Activated naive CD8-positive, alpha-beta T cell treated with anti-CD3 and anti-CD28 coated beads for 36 hours (primary cell): ENCODE measurements around the gene PRSS36. TPM values are rescaled to one million over a fixed set of nuclear protein-coding genes. Genes with fewer than 3 reads are reported as not detected.
"Not testable (repeated sequence)": the region's sequence is repeated elsewhere in the genome, so short reads cannot be mapped to it uniquely, and the experiment has no call there.

ENCODE experiments used
- DNase-seq: peaks from one replicate; pipeline ENCODE4 v3.0.0; 2021
- H3K27ac Mint-ChIP-seq: one replicate; pipeline ENCODE4 v1.8.0; 2022; ENCODE audit warnings: mild to moderate bottlenecking, moderate library complexity, mixed read lengths
- H3K27me3 Mint-ChIP-seq: one replicate; pipeline ENCODE4 v1.8.0; 2022; ENCODE audit warnings: mild to moderate bottlenecking, mixed read lengths
- H3K36me3 Mint-ChIP-seq: one replicate; pipeline ENCODE4 v1.8.0; 2021; ENCODE audit warnings: mild to moderate bottlenecking, mixed read lengths
- H3K4me1 Mint-ChIP-seq: one replicate; pipeline ENCODE4 v1.8.0; 2021; ENCODE audit warnings: mixed read lengths
- H3K4me3 Mint-ChIP-seq: one replicate; pipeline ENCODE4 v1.8.0; 2022; ENCODE audit warnings: mild to moderate bottlenecking, moderate library complexity, mixed read lengths
- H3K9me3 Mint-ChIP-seq: one replicate; pipeline ENCODE4 v1.8.0; 2022; ENCODE audit warnings: mixed read lengths
- total RNA-seq, 2 experiments: library from RNA; stranded (reverse); gene quantifications; one replicate each; pipeline ENCODE4 v1.2.3, GENCODE V29; 2021

The PRSS36 gene
- total RNA-seq, 2 experiments from 2014 or later, result 0.74 TPM; not detected in 1

GRCh38 chr16:31138621-31139578, 11.0 kb downstream of the PRSS36 start:
- no peak for DNase-seq
- Mint-ChIP-seq H3K4me3 (no peak overlapping the region), H3K4me1 (peaks cover 9% of the 10 kb centered on the region)

DNA sequence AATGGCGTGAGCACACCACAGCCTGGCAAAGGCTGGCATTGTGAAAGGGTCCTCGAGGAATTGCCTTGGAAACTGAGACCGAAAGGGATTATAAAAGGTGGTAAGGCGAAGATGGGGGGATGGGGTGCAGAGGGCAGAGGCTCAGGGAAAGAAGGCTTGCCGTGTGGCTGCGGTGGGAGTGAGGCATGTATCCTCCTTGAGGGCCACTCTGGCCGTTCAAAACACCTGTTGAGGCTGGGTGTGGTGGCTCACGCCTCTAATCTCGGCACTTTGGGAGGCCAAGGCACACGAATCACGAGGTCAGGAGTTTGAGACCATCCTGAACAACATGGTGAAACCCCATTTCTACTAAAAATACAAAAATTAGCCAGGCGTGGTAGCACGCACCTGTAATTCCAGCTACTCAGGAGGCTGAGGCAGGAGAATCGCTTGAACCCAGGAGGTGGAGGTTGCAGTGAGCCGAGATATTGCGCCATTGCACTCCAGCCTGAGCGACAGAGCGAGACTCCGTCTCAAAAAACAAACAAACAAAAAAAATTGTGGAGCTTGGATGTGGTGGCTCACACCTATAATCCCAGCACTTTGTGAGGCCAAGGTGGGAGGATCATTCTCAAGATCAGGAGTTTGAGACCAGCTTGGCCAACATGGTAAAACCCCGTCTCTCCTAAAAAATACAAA, 12.9 kb downstream of the PRSS36 start:
- H3K9me3 Mint-ChIP-seq, H3K36me3 Mint-ChIP-seq, DNase-seq, H3K27me3 Mint-ChIP-seq, H3K4me3 Mint-ChIP-seq, H3K27ac Mint-ChIP-seq, H3K4me1 Mint-ChIP-seq: not testable (repeated sequence)

More at GRCh38 chr16:31138621-31139578, 11.0 kb downstream of the PRSS36 start:
- H3K9me3 Mint-ChIP-seq, result no peaks in the 10 kb centered on the region
- no peaks in the 10 kb centered on the region for H3K27me3 Mint-ChIP-seq
- no peaks in the 10 kb centered on the region for H3K36me3 Mint-ChIP-seq
- H3K27ac Mint-ChIP-seq, result no peak overlapping the region

- Mint-ChIP-seq H3K27me3 (no peaks in the 10 kb centered on the region), H3K4me1 (peaks cover under 1% of the 10 kb centered on the region), H3K9me3 (no peaks in the 10 kb centered on the region), H3K4me3 (no peak overlapping the region), H3K27ac (no peak overlapping the region), H3K36me3 (no peaks in the 10 kb centered on the region)
- DNase-seq, result no peak
These were observed 13.6 kb downstream of the PRSS36 start for GRCh38 chr16:31136287-31136662.

- H3K36me3 Mint-ChIP-seq, result no peaks in the 10 kb centered on the region
- no peak within 1 kb of the TSS for H3K4me3 Mint-ChIP-seq
- H3K27ac Mint-ChIP-seq, result no peak within 1 kb of the TSS
- DNase-seq, result no peak
- no peaks in the 10 kb centered on the region for H3K4me1 Mint-ChIP-seq
- no peaks in the 10 kb centered on the region for H3K27me3 Mint-ChIP-seq
- H3K9me3 Mint-ChIP-seq, result no peaks in the 10 kb centered on the region
These were observed 14.2 kb downstream of the PRSS36 start, which contains the start of gene PRSS8 for GRCh38 chr16:31135535-31136286. TSS of gene PRSS8 (minus strand) at chr16:31135727. CDS start at chr16:31135498, 229 bp downstream.

DNA sequence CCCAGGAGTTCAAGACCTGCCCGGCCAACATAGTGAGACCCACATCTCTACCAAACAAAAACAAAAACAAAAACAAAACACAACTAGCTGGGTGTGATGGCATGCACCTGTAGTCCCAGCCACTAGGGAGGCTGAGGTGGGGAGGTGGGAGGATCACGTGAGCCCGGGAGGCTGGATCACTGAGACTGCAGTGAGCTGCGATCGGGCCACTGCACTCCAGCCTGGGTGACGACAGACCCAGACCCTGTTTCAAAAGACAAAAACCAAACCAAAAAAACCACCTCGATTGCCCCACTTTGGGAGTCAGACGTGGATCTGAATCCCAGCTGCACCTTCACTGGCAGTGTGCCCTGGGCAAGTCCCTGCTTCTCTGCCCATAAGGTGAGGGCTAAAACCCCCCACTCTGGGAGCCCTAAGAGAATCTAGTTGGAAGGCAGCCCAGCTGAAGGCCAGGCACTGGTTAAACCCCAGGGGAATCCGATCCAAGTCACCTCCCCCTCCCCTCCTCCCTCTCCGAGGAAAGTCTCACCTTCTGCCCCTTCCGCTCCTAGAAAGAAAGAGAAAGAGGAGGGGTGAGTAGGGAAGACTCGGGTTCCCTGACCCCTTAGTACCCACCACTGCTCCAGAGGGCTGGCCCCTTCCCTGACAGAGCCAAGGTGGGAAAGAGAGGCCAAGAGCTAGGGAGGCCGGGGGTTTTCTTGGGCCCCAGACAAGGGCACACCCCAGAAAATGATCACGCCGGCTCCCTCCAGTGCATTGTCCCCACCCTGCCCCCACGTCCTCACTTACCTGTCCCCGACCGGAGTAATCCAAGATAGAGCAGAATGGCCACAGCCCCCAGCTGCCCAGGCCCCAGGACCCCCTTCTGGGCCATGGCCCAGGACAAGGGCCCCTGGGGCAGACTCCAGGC, 15.0 kb downstream of the PRSS36 start:
- Mint-ChIP-seq H3K4me1 (no peaks in the 10 kb centered on the region), H3K4me3 (no peak overlapping the region), H3K36me3 (peaks cover 3% of the 10 kb centered on the region), H3K27ac (no peak overlapping the region), H3K9me3 (no peaks in the 10 kb centered on the region), H3K27me3 (no peaks in the 10 kb centered on the region)
- no peak for DNase-seq

- H3K27ac Mint-ChIP-seq, result no peak overlapping the region
- H3K4me1 Mint-ChIP-seq, result no peaks in the 10 kb centered on the region
- H3K4me3 Mint-ChIP-seq, result no peak overlapping the region
- no peaks in the 10 kb centered on the region for H3K9me3 Mint-ChIP-seq
- no peaks in the 10 kb centered on the region for H3K27me3 Mint-ChIP-seq
- DNase-seq, result no peak
- peaks cover 3% of the 10 kb centered on the region for H3K36me3 Mint-ChIP-seq
These were observed 15.7 kb downstream of the PRSS36 start for GRCh38 chr16:31134091-31134571.

GRCh38 chr16:31133046-31133501, 16.8 kb downstream of the PRSS36 start:
- no peaks in the 10 kb centered on the region for H3K27me3 Mint-ChIP-seq
- no peak for DNase-seq
- no peak overlapping the region for H3K27ac Mint-ChIP-seq
- H3K9me3 Mint-ChIP-seq, result no peaks in the 10 kb centered on the region
- H3K4me1 Mint-ChIP-seq, result no peaks in the 10 kb centered on the region
- peaks cover 3% of the 10 kb centered on the region for H3K36me3 Mint-ChIP-seq
- H3K4me3 Mint-ChIP-seq, result no peak overlapping the region

DNA sequence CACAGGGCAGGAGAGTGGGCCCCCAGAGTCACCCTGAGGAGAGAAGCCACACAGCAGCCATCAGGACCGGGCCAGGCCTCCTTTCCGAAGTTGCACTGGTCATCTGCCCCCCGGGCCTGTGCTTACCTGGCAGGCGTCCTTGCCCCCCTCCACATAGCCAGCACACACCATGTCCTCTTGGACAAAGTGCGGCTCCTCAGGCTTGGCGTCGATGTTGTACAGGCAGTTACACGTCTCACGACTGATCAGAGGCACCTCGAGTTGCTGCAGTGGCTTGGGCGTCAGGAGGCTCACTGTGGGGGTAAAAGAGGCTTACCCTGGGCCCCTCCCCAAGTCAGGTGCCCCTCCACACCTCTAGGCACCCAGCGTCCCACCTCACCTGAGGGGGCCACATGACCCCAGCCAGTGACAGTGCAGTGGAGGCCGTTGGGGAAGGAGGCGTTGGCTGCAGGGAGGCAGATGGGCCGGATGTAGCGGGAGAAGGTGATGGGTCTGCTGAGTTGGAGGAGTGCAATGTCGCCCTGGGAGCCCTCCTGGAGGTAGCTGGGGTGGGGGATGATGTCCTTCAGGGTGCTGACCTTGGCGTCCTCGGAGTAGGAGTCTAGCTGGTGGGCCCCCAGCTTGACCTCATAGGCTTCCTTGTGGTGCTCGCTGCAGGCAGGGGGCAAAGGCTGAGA, 17.4 kb downstream of the PRSS36 start:
- H3K27ac Mint-ChIP-seq, result no peak overlapping the region
- no peaks in the 10 kb centered on the region for H3K4me1 Mint-ChIP-seq
- H3K9me3 Mint-ChIP-seq, result no peaks in the 10 kb centered on the region
- H3K4me3 Mint-ChIP-seq, result no peak overlapping the region
- no peak for DNase-seq
- H3K27me3 Mint-ChIP-seq, result no peaks in the 10 kb centered on the region
- H3K36me3 Mint-ChIP-seq, result peaks cover 3% of the 10 kb centered on the region

DNA sequence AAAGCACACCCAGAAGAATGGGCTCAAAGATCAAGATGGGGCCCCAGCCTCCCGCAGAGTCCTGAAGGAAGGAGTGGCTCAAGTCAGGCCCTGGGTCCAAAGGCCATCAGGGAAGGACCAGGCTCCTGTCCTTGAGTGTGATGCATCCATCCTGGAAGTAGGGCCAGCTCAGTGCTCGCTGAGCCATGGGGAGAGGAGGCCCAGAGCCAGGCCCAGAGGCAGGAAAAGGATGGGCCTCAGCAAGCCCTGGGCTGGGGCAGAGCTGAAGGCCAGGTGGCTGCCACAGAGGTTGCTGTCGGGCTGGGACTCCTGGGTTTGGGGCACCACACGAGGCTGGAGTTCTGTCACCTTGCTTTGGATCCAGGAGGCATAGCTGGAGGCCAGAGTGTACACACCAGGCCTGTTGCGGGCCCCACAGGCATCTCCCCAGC, 18.0 kb downstream of the PRSS36 start:
- no peaks in the 10 kb centered on the region for H3K4me1 Mint-ChIP-seq
- H3K9me3 Mint-ChIP-seq, result no peaks in the 10 kb centered on the region

DNA sequence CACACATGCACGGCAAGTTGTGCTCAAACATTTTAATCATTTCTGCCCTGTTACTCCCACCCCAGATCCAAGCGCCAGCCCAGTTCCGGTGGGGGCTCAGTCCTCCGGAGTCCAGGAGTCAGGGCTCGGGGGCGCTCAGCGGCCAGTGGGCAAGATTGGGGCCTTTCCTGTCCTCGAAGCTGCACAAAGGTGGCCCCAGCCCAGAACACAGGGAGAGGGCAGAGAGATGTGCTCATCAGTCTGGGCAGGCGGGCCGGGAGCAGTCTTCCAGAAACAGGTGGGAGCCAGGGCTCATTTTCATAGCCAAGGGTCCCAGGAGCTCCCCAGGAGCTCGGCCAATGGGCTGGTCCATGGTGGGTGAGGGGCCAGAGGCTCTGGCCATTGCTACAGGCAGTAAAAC, 18.4 kb downstream of the PRSS36 start:
- Mint-ChIP-seq H3K9me3 (no peaks in the 10 kb centered on the region), H3K27me3 (no peaks in the 10 kb centered on the region), H3K4me3 (no peak overlapping the region), H3K36me3 (peaks cover 3% of the 10 kb centered on the region), H3K27ac (no peak overlapping the region), H3K4me1 (no peaks in the 10 kb centered on the region)
- DNase-seq, result no peak

More for the DNA sequence above, 18.0 kb downstream of the PRSS36 start:
- Mint-ChIP-seq H3K27ac (no peak overlapping the region), H3K27me3 (no peaks in the 10 kb centered on the region), H3K4me3 (no peak overlapping the region), H3K36me3 (peaks cover 3% of the 10 kb centered on the region)
- no peak for DNase-seq

GRCh38 chr16:31130899-31131298, 19.0 kb downstream of the PRSS36 start:
- Mint-ChIP-seq H3K4me3 (no peak overlapping the region), H3K27me3 (no peaks in the 10 kb centered on the region), H3K27ac (no peak overlapping the region), H3K4me1 (no peaks in the 10 kb centered on the region), H3K9me3 (no peaks in the 10 kb centered on the region), H3K36me3 (peaks cover 3% of the 10 kb centered on the region)
- DNase-seq, result no peak

DNA sequence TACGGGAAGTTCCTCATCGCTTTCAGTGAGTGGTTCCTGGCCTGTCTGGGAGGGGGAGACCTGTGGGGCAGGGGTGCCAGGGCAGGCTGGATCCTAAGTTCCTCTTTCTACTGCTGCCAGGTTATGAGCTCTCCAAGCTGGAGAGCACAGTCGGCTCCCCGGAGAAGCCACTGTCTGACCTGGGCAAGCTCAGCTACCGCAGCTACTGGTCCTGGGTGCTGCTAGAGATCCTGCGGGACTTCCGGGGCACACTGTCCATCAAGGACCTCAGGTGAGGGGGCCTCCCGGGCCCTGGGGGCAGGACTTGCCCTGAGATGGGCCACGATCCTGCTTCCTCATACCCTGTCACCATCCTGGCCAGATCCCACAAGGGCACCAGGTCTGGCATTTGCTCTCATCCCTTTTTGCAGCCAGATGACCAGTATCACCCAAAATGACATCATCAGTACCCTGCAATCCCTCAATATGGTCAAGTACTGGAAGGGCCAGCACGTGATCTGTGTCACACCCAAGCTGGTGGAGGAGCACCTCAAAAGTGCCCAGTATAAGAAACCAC, 19.5 kb downstream of the PRSS36 start:
- Mint-ChIP-seq H3K27ac (no peak overlapping the region), H3K4me3 (no peak overlapping the region), H3K9me3 (no peaks in the 10 kb centered on the region), H3K4me1 (no peaks in the 10 kb centered on the region), H3K36me3 (peaks cover 3% of the 10 kb centered on the region), H3K27me3 (no peaks in the 10 kb centered on the region)
- no peak for DNase-seq

DNA sequence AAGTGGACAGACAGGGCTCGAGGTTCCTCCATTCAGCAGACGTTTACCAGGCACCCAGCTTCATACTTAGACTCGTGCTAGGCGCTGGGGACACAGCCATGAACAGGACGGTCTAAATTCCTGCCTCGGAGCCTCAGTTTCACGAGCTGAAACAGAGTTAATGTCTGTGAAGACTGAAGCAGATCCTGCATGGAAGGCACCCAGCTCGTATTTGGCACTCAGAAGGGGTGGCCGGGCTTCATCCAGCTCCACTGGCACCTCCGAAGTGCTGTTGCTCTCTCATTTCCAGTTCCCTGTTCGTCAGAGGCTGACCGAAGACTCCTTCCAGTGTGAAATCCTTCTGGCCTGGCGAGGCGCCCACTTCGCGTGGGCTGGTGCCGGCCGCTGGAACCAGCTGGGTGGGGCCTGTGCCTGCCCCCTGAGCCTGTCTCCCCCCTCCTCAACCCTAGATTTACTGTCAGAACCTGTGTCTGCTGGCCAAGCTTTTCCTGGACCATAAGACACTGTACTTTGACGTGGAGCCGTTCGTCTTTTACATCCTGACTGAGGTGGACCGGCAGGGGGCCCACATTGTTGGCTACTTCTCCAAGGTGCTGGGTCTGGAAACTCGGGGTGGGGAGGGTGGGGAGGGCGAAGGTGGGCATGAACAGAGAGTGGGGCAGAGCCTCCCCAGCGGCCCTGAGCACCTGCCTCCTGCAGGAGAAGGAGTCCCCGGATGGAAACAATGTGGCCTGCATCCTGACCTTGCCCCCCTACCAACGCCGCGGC, 20.1 kb downstream of the PRSS36 start:
- Mint-ChIP-seq H3K4me1 (no peaks in the 10 kb centered on the region), H3K27me3 (no peaks in the 10 kb centered on the region), H3K4me3 (no peak overlapping the region), H3K36me3 (peaks cover 3% of the 10 kb centered on the region), H3K27ac (no peak overlapping the region), H3K9me3 (no peaks in the 10 kb centered on the region)
- DNase-seq, result no peak
